Stimulated activated CD8-positive, alpha-beta memory T cell treated with anti-CD3 and anti-CD28 coated beads, Interleukin-2, amount 100 ng/mL, for 48 hours (primary cell): ENCODE measurements around the gene C6orf120.
A peak's percentile ranks its signal among the peaks of the same experiment; 100 is the strongest.

Source experiments
- DNase-seq, 2 donors: peaks; one replicate each; pipeline ENCODE4 v3.0.0-alpha.2; 2020; ENCODE audit warnings: low read depth in 2 of 2

The C6orf120 gene

DNA sequence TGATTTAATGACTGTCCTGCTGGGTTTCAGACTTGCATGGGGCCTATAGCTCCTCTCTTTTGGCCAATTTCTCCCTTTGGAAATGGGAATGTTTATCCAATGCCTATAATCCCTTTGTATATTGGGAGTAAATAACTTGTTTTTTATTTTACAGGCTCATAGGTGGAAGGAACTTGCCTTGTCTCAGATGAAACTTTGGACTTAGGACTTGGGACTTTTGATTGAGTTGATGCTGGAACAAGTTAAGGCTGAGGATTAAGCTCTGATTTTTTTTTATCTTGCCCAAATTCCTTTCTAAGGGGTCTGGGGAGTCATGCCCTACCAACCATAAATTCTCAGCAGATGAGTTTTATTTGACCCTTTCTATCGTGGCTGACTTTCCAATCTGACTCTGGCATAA is 23.6 kb upstream of the C6orf120 start:
- DNase-seq = no peak

DNA sequence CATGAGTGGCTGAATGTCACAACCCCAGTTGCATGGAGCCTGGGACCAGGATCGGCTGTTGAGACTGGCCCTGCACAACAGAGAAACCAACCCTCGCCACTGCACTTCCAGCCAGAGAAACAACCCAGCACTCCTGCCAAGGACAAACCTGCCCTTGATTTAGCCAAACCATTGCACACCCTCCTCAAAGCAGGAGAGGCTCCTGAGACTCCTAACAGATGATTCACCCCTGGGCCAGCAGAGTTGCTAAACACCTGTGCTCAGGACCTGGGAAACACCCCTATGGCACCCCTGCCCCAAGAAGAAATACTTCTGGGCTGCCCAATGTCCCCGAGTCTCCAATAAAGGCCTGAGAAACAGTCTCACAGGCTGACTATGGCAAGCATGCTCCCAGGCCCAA is 17.9 kb upstream of the C6orf120 start:
- DNase-seq = no peak

DNA sequence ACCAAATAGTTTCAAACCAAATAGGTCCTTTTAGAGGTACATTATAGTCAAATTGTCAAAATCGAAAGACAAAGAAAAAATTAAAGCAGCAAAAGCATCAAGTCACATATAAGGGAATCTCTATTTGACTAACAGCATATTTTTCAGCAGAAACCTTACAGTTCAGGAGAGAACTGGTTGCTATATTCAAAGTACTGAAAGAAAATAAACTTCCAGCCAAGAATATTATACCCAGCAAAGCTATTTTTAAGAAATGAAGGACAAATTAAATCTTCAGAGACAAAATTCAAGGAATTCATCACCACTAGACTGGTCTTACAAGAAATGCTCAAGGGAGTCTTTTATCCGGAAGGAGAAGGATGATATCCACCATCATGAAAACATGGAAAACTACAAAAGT is 16.1 kb upstream of the C6orf120 start:
- no peak for DNase-seq

DNA sequence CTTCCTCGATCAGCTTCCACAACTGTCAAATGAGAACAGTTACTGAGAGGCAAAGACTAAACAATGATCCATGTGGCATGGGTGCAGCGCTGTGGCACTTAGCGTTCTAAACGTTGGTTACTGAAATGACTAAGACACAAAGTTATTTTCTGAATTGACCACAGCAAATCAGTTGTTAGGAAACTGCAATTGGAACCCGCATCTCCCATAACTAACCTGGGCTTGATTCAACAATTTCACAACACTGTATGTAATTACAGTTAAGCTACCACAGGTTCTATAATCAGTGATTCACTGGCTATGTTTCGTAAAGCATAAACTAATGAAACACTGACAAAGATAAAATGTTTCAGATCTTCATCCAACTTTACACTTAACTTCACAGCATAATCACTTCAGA is 12.6 kb upstream of the C6orf120 start:
- DNase-seq = no peak

DNA sequence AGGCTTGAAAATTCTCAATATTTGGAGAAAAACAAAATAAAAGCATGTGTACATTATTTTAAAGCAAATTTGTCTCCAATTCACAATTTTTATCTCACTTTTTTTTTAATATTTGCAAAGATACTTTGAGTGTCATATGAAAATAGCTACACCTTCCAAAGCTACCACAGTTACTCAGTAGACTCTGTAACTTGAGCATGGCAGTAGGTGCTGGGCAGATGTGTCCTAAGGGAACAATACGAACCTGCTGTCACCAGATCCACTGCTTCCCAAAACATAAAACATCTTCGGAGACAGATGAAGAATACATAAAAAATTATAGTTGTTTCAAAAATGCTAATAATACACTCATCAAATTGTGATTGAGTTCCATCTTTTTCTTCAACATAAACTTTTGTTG is 10.7 kb upstream of the C6orf120 start:
- no peak for DNase-seq

DNA sequence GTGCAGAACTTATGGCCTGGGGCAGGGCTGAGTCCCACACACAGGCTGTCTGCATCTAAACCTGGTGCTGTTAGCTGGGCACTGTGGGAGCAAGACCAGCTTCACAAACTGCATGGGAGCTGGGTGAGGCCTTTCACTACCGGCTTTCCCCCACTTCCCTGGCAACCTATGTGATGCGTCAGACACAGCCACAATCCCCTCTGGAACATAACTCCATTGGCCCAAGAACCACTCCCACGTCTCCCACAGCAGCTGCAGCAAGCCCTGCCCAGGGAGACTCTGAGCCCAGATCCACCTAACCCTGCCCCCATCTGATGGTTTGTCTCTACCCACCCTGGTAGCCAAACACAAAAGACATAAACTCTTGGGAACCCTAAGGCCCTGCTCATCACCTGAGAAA is 9.4 kb upstream of the C6orf120 start:
- no peak for DNase-seq

DNA sequence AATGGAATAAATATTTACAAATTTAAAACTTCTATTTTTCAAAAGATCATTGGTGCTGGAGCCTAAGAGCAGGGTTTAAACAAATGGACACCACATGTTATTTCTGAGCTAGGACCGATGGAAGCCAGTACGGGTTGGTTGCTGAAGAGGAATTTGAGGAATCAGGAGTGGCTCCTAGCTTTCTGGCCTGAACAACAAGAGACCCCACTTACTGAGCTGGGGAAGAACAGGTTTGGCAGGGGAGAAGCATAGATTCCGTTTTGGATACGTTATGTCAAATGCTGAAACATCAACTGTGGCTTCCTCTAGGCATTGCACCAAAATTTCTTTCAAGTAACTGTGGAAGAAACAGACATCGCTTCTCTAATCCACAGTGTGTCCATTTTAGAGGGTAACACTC is 6.8 kb upstream of the C6orf120 start:
- DNase-seq = no peak

DNA sequence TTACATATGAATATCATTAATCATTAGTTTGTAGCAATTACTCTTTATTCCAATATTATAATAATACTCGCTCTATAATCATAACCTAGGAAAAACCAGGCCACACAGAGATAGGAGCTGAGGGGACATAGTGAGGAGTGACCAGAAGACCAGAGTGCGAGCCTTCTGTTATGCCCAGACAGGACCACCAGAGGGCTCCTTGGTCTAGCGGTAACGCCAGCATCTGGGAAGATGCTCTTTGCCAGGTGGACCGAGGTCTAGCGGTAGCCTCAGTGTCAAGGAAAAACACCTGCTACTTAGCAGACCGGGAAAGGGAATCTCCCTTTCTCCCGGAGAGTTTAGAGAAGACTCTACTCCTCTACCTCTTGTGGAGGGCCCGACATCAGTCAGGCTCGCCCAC is 4.8 kb upstream of the C6orf120 start:
- DNase-seq = peak; percentile 10 to 18

DNA sequence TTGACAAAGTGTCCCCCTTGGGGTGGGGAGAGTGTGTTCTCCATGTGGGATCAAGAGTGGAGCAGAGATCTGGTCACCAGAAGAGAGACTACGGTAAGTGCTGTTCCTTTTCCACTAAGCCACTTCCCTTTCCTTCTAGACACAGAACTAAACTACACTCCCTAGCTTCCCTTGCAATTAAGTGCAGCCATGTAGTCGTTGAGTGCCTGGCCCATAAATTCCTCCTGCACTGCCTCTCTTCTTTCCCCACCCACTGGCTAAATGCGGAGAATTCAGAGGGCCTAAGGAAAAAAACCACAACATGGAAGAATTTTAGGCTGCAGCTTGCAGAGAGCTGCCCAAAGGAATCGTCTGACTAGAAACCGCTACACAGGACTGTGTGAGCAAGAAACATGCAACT is 1.6 kb upstream of the C6orf120 start:
- no peak for DNase-seq

DNA sequence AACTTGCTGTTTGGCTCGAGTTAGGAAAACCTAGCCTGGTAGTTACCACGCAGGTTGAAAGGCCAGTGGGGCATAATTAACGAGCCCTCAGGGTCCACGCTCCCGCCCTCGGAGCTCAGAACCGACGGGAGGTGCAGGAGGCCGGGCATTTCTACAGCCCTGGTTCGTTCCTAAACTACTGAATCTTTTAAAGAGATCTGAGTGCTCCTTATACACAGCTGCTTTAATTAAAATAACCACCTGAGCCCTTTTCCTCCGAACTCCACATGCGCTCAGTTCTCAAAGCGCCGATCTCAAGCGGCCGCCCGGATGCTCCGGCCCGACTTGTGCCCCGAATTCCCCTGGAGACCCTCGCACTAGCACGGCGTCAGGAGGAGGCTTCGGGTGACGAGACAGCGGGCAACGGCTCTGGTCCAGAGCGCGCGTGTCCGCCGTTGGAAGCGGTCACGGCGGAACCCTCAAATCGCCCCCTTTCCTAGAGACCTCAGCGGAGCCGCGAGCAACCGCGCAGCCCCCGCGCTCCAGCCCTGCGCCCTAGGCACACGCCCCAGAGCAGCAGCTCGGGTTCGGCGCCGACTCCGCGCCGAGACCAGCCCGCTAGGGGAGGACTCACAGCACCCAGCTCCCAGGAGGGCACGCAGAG is 494 bp upstream of the C6orf120 start:
- no peak for DNase-seq

DNA sequence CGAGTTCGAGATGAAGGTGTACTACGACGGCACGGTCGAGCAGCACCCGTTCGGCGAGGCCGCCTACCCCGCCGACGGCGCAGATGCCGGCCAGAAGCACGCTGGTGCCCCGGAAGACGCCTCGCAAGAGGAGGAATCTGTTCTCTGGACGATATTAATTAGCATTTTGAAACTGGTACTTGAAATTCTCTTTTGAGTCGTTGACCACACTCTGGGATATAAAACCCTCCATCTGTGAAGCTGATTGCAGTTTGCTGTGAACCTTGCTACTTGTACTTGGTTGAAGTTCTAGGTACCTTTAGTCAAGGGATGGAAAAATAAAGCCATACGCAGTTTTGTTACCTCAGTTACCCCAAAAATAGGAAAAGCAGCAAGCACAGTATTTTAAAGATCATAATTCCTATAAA is 917 bp downstream of the C6orf120 start:
- DNase-seq = peak in 1 of 2 donors; percentile 21

DNA sequence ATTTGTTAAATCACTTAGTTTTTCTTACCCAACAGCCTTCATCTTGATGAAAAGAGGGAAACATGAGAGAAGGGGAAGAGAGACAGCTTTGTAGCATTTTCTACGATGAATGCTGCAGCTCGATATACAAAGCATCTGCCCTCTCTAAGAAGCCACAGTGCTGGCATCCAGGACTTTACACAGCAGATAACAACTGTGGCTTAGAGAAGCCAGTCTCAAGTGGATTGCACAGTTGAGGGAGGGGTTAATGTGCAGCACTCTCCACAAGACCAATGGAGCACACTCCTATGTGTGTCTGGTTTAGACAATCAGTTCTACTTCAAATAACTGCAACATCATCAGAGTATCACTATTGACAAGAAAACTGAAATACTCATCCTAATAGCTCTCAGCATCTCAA is 5.8 kb downstream of the C6orf120 start:
- no peak for DNase-seq

DNA sequence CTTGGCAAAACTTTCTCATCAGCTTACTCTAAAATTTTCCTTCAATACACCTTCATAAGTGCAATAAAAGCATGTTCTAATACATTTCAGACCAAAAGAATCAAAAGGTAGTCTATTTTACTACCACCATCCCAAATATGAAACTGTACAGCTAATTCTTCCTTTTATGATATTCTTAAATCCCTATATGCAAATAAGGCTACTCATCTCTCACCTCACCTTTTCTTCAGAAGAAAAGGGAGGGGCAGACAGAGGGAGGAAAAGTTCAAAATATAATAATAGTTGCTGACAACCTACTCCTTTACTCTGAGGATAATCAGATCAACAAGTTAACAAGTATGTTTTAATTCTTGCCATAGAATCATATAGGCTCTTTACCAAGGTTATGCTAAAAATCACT is 7.4 kb downstream of the C6orf120 start:
- no peak for DNase-seq

DNA sequence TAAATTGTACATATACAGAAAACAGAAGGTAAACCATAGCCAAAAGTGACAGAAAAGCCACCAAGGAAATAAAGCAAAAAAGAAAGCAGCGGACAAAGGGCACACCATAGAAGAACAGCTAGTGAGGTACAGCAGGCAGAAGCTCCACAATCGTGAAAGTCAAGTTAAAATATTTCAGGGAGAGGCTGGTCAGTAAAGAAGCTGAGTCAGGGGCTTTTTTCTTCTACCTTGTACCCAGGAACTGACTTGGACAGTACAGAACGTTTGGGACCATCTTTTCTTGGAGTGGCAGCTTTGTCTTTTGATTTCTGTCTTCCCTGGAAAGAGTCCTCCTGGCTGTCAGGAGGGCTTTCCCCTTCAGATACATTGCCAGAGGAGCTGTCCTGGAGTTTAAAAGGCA is 8.1 kb downstream of the C6orf120 start:
- no peak for DNase-seq

DNA sequence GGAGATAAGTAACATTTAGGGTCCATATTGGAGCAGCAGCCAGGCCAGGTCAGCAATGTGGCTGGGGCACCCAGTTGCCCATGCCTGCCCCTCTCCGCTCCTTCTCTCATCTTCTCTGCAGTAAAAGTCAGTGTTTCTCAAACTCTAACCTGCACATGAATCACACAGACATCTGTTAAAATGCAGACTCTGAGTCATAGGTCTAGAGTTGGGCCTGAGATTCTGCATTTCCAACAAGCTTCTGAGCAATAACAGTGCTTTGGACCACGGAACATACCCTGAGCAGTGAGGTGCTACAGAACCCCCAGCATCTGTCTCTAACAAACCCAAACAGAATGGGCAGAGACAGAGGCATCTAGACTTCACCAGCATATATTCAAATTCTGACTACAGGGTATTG is 12.3 kb downstream of the C6orf120 start:
- DNase-seq = no peak

DNA sequence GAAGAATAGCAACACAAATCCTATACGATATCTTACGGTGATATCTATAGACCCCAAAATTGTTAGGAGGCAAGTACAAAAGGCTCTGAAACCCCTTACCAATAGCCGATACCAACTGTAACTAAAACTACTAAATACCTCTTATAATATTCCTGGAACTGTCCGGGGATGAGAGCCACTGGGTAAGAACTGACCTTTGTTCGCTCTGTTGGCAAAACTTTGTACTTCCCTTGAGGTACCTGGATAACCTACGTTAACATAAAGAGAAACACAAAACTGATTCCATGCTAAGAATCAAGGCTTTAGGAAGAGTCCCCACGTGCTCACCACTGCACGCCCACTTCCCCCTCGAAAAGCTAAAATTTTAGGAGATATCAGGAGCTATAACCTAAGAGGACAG is 12.7 kb downstream of the C6orf120 start:
- no peak for DNase-seq

DNA sequence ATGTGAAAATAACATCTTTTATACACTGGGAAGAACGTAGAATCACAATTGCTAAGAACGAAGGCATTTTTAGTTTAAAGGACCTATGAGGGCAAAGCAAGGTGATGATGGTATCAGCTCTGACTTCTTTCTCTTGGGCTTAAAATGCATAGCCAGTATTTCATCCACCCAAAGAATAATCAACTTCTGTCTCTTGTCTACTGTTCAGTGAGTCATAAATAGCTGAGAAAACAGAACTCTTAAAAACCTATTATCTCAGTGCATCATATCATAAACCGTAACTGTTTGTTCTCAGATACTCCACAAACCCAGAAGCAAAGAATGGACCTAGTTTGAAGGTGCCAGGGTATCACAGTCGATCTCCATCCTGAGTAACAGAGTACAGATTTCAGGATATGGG is 17.2 kb downstream of the C6orf120 start:
- no peak for DNase-seq

DNA sequence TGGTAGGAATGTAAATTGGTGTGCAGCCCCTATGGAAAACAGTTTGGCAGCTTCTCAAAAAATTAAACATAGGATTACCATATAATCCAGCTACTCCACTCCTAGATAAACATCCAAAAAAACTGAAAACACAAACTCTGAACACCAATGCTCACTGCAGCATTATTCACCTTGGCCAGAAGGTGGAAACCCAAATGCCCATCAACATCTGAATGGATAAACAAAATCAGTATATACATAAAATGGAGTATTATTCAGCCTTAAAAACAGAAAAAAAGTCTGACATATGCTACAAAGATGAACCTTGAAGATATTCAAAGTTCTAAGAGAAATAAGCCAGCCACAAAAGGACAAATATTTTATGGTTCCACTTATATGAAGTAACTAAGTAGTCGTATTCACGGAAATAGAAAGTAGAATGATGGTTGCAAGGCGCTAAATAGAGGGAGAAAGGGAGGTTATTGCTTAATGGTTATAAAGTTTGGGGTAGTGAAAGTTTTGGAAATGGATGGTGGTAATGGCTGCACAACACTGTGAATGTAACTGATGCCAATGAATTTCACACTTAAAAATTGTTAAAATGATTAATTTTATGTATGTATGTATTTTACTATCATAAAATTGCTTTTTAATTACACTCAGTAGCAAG is 18.4 kb downstream of the C6orf120 start:
- DNase-seq = no peak

DNA sequence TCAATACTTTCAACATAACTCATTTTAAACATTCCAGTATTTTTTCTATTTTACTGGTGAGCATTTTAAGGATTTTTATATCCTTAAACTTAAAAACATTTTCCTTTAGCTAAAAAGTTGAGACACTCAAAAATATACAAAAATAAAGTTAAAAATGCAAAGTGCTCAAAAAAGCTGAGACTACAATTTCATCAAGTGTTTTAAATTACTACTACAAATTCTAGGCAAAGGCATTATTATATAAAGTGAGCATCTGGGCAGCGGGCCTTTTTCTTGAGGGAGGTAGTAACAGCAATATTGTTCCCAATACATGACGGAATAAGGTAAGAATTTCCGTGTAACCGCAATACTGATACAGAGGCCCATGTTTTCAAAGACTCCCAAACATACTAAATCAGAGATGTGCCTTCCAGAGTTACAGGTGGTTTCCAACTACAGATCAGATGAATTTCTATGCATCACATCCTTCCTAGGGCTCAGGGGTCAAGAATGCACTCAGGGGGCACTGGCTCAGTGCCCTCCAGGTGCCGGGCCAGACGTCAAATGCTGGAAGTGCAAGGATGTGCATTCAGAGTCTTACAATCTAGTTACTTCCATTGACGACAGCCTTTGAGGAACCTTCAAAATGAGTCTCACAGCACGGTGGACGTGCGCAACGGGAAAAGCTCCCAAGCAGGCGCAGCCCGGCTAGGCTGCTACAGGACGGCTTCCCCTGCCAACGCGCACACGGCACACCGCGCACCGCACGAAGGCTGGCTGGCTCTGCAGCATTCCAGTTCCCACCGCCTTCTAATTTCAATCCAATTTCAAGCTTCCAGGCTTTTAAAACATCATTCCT is 20.7 kb downstream of the C6orf120 start:
- peak in 1 of 2 donors; percentile 28 for DNase-seq

DNA sequence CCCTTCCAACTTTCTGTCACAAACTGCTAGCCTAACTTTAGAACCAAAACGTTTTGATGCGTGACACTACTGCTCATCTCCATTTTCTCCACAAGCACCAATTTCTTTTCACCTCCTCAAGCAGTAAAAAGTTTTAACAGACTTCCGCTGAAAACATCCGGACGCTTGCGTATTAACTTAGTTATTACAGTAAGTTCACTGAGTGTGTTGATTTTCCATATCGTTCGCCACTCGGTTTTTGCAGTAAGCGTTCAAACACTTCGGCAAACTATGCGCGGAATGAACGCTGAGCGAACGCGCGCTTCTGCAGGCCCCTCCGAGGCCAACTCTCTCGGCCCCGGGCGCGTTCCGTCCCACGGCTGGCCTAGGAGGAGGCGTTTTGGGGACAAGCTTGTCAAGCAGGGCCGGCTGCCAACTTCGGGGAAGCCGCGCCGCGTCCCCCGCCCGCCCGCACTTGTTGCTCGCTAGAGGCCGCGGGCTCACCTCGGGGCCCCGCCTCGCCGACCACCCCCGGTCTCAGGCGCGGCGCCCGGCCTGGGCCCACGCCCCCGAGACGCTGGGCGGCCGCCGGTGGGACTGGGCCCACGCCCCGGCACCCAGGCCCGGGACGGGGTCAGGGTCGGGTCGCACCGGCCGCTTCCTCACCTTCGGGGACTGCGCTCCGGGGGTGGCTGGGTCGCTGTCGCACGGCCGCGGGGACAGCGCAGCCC is 21.4 kb downstream of the C6orf120 start:
- peak; percentile 30 to 54 for DNase-seq

DNA sequence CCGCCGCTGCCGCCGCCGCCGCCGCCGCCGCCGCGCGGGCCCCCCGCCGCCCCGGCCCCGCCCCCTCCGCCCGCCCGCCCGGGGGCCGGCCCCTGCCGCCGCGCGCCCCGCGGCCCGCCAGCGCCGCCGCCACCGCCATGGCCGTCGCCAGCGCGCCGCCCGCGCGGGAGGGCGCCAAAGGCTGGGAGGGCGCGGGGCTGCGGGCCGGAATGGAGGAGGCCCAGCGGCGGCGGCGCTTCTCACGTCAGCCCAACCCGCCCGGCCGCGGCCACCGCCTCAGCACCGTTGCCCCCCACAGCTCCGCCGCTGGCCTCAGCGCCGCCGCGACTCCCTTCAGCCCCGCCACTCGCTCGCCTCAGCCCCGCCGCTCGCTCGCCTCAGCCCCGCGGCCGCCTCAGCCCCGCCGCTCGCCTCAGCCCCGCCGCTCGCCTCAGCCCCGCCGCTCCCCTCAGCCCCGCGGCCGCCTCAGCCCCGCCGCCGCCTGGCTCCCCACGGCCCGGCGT is 22.1 kb downstream of the C6orf120 start:
- peak in 1 of 2 donors; percentile 23 for DNase-seq

DNA sequence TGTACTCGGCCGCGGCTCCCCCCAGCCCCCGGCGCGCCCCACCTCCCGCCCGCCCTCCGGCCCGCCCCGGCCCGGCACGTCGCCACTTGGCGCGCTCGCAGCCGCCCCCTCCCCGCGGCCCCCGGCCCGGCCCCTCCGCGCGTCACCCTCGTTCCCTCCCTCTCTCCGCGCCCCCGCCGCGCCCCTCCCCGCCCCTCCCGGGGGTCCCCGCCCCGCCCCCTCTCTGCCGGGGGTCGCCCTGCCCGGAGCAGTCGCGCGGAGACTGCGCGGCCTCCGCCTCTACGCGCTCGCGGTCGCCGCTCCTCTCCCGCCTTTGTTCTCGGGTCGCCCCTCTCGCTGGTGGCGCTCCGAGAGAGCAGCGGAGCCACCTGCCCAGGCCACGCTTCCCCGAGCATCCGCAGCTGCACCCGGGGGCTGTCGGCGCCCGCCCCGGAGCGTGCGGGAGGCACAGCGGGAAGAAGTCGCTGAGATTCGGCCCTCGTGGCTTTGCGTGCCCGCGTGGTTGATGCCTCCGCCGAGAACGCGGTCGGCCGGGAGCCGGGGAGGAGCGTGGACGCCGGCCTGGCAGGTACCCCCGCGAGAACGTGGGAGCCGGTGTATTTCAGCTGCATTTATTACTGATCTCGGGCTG is 22.7 kb downstream of the C6orf120 start, which contains the start of gene PHF10:
Gene PHF10, minus strand, starts transcription at position 7 of the 631 bp plus-strand sequence. CDS start 569 bp downstream, outside the sequence.
- peak; percentile 47 to 67 for DNase-seq
